Lower leg skin (tissue), 4 donors: ENCODE results near the gene PANK4. TPM values are rescaled to one million over a fixed set of nuclear protein-coding genes. Genes with fewer than 3 reads are reported as not detected.

Source experiments
- DNase-seq, 2 donors: peaks; one replicate each; pipeline ENCODE4 v3.0.0-alpha.2; 2019; ENCODE audit warnings: low spot score in 2 of 2
- H3K4me3 ChIP-seq: fragments of 200-600 bp; sonication (generic); 2 replicates; pipeline ENCODE4 v1.5.1; 2017; ENCODE audit warnings: mild to moderate bottlenecking, low read depth; ENCODE audit not compliant: poor library complexity, severe bottlenecking
- POLR2A ChIP-seq, 2 donors: fragments of 450-650 bp; IDR thresholded peaks; one replicate each; pipeline ENCODE4 v1.6.1; 2016 to 2017; ENCODE audit warnings: antibody characterized with exemption in 2 of 2, mild to moderate bottlenecking in 1 of 2, moderate library complexity in 1 of 2
- WGBS, 2 donors: methylation state at CpG; one replicate each; pipeline ENCODE4 v1.1.5; 2018; 5-methylcytosine and 5-hydroxymethylcytosine counted together
- intact Hi-C: fragments of 100-400 bp; cut with DNase I; formaldehyde crosslinking; loops from one replicate; pipeline ENCODE4 v1.15.0; 2023; ENCODE audit warnings: low total_unique reads
- total RNA-seq, 4 donors: library from RNA; depleted of rRNA; stranded (reverse); fragments of >200 nt; gene quantifications; one replicate each; pipeline ENCODE4 v1.1.0, GENCODE V29; 2016
- TF ChIP-seq, protein P1 (sequence below), 3 donors: fragments of 450-650 bp; IDR thresholded peaks; one replicate each; pipeline ENCODE4 v1.5.1; 2016; ENCODE audit warnings: antibody characterized with exemption in 3 of 3, mild to moderate bottlenecking in 3 of 3, moderate library complexity in 2 of 3

The PANK4 gene
- total RNA-seq, 4 donors from 2014 or later, result 26.8 to 34.7 (median 32.5) TPM

GRCh38 chr1:2559509-2560298 lies 33.3 kb upstream of the PANK4 start:
- WGBS, 2 donors, result 81 to 88% methylated on average over 19 to 24 of the region's 35 CpGs
- no peak overlapping the region for H3K4me3 ChIP-seq
- TF ChIP-seq, protein P1, sequence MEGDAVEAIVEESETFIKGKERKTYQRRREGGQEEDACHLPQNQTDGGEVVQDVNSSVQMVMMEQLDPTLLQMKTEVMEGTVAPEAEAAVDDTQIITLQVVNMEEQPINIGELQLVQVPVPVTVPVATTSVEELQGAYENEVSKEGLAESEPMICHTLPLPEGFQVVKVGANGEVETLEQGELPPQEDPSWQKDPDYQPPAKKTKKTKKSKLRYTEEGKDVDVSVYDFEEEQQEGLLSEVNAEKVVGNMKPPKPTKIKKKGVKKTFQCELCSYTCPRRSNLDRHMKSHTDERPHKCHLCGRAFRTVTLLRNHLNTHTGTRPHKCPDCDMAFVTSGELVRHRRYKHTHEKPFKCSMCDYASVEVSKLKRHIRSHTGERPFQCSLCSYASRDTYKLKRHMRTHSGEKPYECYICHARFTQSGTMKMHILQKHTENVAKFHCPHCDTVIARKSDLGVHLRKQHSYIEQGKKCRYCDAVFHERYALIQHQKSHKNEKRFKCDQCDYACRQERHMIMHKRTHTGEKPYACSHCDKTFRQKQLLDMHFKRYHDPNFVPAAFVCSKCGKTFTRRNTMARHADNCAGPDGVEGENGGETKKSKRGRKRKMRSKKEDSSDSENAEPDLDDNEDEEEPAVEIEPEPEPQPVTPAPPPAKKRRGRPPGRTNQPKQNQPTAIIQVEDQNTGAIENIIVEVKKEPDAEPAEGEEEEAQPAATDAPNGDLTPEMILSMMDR (IDR thresholded peaks at IDR 0.05), result no peak
- no peak for TF ChIP-seq POLR2A (IDR thresholded peaks at IDR 0.05)
- no peak for DNase-seq
- intact Hi-C loops, result no loop called here

- no peak for TF ChIP-seq POLR2A (IDR thresholded peaks at IDR 0.05)
- TF ChIP-seq, protein P1 (IDR thresholded peaks at IDR 0.05), result no peak
- no peak overlapping the region for H3K4me3 ChIP-seq
- DNase-seq, result no peak
- WGBS, 2 donors, result 86 to 100% methylated on average over 5 to 6 of the region's 6 CpGs
- intact Hi-C loops, result no loop called here
Observed at GRCh38 chr1:2558861-2559260, 32.5 kb upstream of the PANK4 start.

DNA sequence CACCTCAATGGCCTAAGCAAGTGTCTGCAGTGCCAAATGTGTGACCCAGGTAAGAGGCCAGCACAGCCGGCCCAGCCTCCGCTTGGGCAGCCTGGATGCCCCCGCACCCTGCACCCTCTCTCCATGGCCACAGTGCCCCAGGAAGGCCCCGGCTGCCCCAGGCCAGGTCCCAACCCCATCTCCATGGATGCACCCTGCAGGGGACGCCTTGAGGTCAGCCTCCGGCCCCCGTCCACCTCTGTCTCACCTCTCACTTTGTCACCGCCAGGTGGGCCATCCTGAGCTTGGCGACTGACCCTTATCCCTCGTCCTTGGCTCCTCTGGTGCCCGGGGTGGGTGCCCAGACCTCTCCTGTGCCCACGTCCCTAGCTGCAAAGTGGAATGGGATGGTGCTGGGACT lies 32.0 kb upstream of the PANK4 start:
- no peak for DNase-seq
- intact Hi-C loops, result no loop called here
- H3K4me3 ChIP-seq, result no peak overlapping the region
- WGBS, 2 donors, result 90 to 95% methylated on average over 10 to 12 of the region's 12 CpGs
- TF ChIP-seq, protein P1 (IDR thresholded peaks at IDR 0.05), result no peak
- no peak for TF ChIP-seq POLR2A (IDR thresholded peaks at IDR 0.05)

DNA sequence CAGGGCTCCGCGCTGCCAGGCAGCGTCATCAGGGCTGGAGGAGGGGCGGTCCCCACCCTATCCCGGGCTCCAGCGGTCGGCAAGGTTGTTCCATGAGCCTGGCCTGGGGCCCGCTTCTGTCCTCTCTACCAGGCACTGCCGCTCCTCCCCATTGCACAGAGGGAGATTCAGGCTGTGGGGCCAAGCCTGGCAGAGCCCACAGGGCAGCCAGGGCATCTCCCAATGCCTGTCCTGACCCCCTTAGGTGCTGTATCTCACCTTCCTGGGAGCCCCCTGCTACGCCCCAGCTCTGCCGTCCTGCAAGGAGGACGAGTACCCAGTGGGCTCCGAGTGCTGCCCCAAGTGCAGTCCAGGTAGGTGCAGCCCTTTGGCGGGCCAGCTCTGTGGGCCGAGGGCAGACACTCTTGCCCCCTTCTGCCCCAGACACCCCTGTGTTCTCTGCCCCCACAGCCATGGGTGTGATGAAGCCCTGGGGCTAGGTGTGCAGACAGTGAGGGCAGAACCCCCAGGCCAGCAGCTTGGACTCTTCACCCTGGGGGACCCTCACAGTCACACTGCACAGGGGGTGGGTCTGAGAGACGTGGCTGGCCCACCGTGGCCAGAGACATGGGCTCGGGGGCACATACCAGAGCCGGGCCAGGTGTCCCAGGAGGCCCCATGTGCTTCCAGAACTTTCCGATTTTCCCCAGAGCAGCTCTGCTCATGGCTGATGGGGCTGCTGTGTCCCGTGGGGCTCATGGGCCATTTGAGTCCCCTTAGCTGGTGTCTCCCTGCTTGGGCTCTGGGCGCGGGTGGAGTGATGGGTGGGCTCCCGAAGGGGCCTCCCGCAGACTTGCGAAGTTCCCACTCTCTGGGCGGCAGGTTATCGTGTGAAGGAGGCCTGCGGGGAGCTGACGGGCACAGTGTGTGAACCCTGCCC lies 31.3 kb upstream of the PANK4 start:
- 77 to 89% methylated on average over 18 to 21 of the region's 30 CpGs for WGBS, 2 donors
- DNase-seq, result peak in 1 of 2 donors; percentile 87
- intact Hi-C loops, result no loop called here
- H3K4me3 ChIP-seq, result no peak overlapping the region
- TF ChIP-seq, protein P1 (IDR thresholded peaks at IDR 0.05), result no peak
- TF ChIP-seq POLR2A (IDR thresholded peaks at IDR 0.05), result no peak

DNA sequence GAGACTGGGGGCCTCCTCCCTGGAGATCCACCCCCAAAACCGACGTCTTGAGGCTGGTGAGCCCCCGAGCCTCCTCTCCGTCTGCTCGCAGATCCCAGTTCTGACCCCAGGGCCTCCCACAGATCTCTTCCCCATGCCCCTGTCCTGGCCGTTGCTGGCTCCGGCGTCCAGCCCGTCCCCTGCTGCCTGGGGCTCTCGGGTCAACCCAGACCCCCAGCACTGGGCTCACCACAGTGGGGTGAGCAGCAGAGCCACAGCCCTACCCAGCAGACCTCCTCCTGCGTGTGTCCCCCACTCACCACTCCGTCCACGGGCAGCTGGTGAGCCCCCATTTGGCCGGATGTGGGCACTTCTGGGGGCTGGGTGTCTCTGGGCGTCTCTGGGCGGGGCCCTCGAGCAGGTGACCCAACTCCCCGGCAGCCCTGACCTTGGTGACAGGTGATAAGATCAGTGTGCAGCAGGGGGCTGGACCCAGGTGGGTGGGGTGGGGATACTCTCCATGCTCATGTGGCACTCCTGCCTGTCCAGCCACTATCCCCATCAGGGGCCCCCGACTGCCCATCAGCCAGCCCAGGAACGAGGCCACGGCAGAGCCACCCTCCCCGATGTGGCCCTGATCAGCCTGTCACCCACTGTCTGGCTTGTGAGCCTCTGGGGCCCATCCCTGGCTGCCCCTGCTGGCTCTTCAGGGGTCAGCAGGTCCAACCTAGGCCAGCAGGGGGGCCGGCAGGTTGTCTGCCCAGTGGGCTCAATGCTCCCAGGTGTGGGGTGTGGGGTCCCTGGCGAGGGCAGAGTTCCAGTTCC lies 30.5 kb upstream of the PANK4 start:
- TF ChIP-seq POLR2A (IDR thresholded peaks at IDR 0.05), result no peak
- TF ChIP-seq, protein P1 (IDR thresholded peaks at IDR 0.05), result no peak
- peak in 1 of 2 donors; percentile 88 for DNase-seq
- WGBS, 2 donors, result 2 to 5% methylated on average over 12 to 14 of the region's 24 CpGs

More for the DNA sequence above, 30.5 kb upstream of the PANK4 start:
- intact Hi-C loops, result no loop called here
- H3K4me3 ChIP-seq, result peak overlapping the region; percentile 54
